Neural cell (in vitro differentiated cells): Measurements from ENCODE around the gene MCC. TPM values are rescaled to one million over a fixed set of nuclear protein-coding genes. Genes with fewer than 3 reads are reported as not detected.

Experiments
- H2AFZ ChIP-seq: fragments of 200-600, 300-800 bp; sonication (generic), shearing (Covaris generic); 2 replicates; pipeline ENCODE4 v1.6.0; 2014; ENCODE audit warnings: low read depth, mild to moderate bottlenecking, antibody characterized with exemption, low read length, moderate library complexity
- H3F3A ChIP-seq: fragments of 200-600 bp; shearing (Covaris generic); 2 replicates; pipeline ENCODE4 v1.6.1; 2016; ENCODE audit warnings: mild to moderate bottlenecking, moderate library complexity, mixed read lengths, antibody characterized with exemption, low read length; ENCODE audit not compliant: insufficient read depth, poor library complexity, severe bottlenecking
- H3K27ac ChIP-seq: fragments of 200-600, 300-800 bp; sonication (generic), shearing (Covaris generic); 2 replicates; pipeline ENCODE4 v1.5.1; 2014; ENCODE audit warnings: mild to moderate bottlenecking, low read length, moderate library complexity
- H3K27me3 ChIP-seq: fragments of 300-800, 200-600 bp; sonication (generic), shearing (Covaris generic); 2 replicates; pipeline ENCODE4 v1.6.0; 2014; ENCODE audit warnings: mild to moderate bottlenecking, low read depth, low read length, moderate library complexity; ENCODE audit not compliant: insufficient read depth
- H3K36me3 ChIP-seq: fragments of 300-800, 200-600 bp; sonication (generic), shearing (Covaris generic); 2 replicates; pipeline ENCODE4 v1.5.1; 2014; ENCODE audit warnings: mild to moderate bottlenecking, antibody characterized with exemption, low read length, moderate library complexity; ENCODE audit not compliant: insufficient read depth
- H3K4me2 ChIP-seq: fragments of 300-800, 200-600 bp; sonication (generic), shearing (Covaris generic); 2 replicates; pipeline ENCODE4 v1.6.0; 2014; ENCODE audit warnings: mild to moderate bottlenecking, low read length
- H3K4me3 ChIP-seq: fragments of 300-800, 200-600 bp; sonication (generic), shearing (Covaris generic); 2 replicates; pipeline ENCODE4 v1.5.1; 2014; ENCODE audit warnings: mild to moderate bottlenecking, low read length, moderate library complexity
- H3K79me2 ChIP-seq: fragments of 200-600 bp; shearing (Covaris generic); replicated peaks from 2 replicates; pipeline ENCODE4 v1.6.0; 2014; ENCODE audit warnings: mild to moderate bottlenecking, low read length, moderate library complexity; ENCODE audit not compliant: insufficient read depth
- H3K9ac ChIP-seq: fragments of 300-800, 200-600 bp; sonication (generic), shearing (Covaris generic); 2 replicates; pipeline ENCODE4 v1.6.1; 2016; ENCODE audit warnings: mild to moderate bottlenecking, low read length, mixed read lengths
- H3K9me2 ChIP-seq: fragments of 200-600 bp; shearing (Covaris generic); 2 replicates; pipeline ENCODE4 v1.6.1; 2016; ENCODE audit warnings: mild to moderate bottlenecking, low read length, mixed read lengths; ENCODE audit not compliant: insufficient read depth
- H3K9me3 ChIP-seq: fragments of 200-600, 300-800 bp; sonication (generic), shearing (Covaris generic); 2 replicates; pipeline ENCODE4 v1.6.1; 2016; ENCODE audit warnings: mild to moderate bottlenecking, mixed run types, low read length, moderate library complexity, mixed read lengths
- H4K20me1 ChIP-seq: fragments of 200-600 bp; shearing (Covaris generic); 2 replicates; pipeline ENCODE4 v1.6.1; 2016; ENCODE audit warnings: mild to moderate bottlenecking, mixed run types; ENCODE audit not compliant: insufficient read depth
- CTCF ChIP-seq: fragments of 450-650 bp; IDR thresholded peaks from 2 replicates; pipeline ENCODE4 v1.5.1; 2014; ENCODE audit warnings: antibody characterized with exemption, mild to moderate bottlenecking, moderate library complexity; ENCODE audit not compliant: poor library complexity, severe bottlenecking
- EP300 ChIP-seq: fragments of 450-650 bp; conservative IDR thresholded peaks from 2 replicates; pipeline ENCODE4 v1.6.1; 2014; ENCODE audit warnings: antibody characterized with exemption, mild to moderate bottlenecking, moderate library complexity; ENCODE audit not compliant: poor library complexity, severe bottlenecking
- EZH2 ChIP-seq: fragments of 200-600, 300-800 bp; shearing (Covaris generic), sonication (generic); IDR thresholded peaks from 2 replicates; pipeline ENCODE4 v1.6.1; 2014; ENCODE audit warnings: antibody characterized with exemption, low read length, borderline replicate concordance, mild to moderate bottlenecking; ENCODE audit not compliant: insufficient read depth, poor library complexity, severe bottlenecking
- MXI1 ChIP-seq: fragments of 450-650 bp; conservative IDR thresholded peaks from 2 replicates; pipeline ENCODE4 v1.6.1; 2014; ENCODE audit warnings: antibody characterized with exemption, mild to moderate bottlenecking; ENCODE audit not compliant: poor library complexity, severe bottlenecking
- POLR2AphosphoS5 ChIP-seq: IDR thresholded peaks from 2 replicates; pipeline ENCODE4 v1.6.1; 2012
- RAD21 ChIP-seq: fragments of 450-650 bp; conservative IDR thresholded peaks from 2 replicates; pipeline ENCODE4 v1.6.1; 2014; ENCODE audit warnings: antibody characterized with exemption, mild to moderate bottlenecking, moderate library complexity
- REST ChIP-seq: IDR thresholded peaks from 2 replicates; pipeline ENCODE4 v1.6.1; 2012; ENCODE audit warnings: borderline replicate concordance
- SMC3 ChIP-seq: fragments of 450-650 bp; conservative IDR thresholded peaks from 2 replicates; pipeline ENCODE4 v1.6.1; 2014; ENCODE audit warnings: antibody characterized with exemption, mild to moderate bottlenecking, moderate library complexity; ENCODE audit not compliant: poor library complexity
- TAF1 ChIP-seq: IDR thresholded peaks from 2 replicates; pipeline ENCODE4 v1.6.1; 2012; ENCODE audit warnings: low read depth
- polyA plus RNA-seq: library from polyadenylated mRNA; depleted of rRNA; stranded (reverse); fragments of >200 nt; gene quantifications from 2 replicates; pipeline ENCODE4 v1.2.3, GENCODE V29; 2014

MCC gene
- polyA plus RNA-seq, 1 donor from 2014 or later: 2.2 TPM

DNA sequence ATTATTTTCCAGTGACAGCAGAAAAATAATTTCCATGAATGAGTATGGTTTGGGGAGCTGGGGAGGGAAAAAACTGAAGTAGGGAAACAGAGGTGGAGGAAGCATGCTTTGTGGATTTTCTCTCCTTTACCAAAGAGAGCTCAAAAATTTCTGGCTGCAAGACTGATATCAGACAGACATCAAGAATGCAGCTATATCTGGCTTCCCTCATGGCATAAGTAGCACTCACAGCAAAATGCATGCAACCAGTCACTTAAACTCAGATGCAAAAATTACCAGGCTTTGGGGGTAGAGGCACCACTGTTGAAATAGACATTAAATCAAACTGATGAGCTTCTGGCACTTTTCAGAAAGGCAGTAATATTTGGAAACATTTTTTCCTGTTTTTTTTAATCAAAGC is 250.4 kb downstream of the MCC start:
- Histone ChIP-seq H2AFZ (no peak overlapping the region), H3K9ac (no peak overlapping the region)
- TF ChIP-seq MXI1: no peak
- no peak for TF ChIP-seq TAF1
- no peak for TF ChIP-seq RAD21
- no peak for TF ChIP-seq POLR2AphosphoS5
- TF ChIP-seq REST: no peak
- TF ChIP-seq CTCF: no peak
- no peak for TF ChIP-seq EZH2
- no peak for TF ChIP-seq SMC3
- no peak for TF ChIP-seq EP300

GRCh38 chr5:113236536-113237288 is 251.5 kb downstream of the MCC start:
- no peaks in the 10 kb centered on the region for H3F3A ChIP-seq
- no peaks in the 10 kb centered on the region for H3K79me2 ChIP-seq
- H4K20me1 ChIP-seq: no peaks in the 10 kb centered on the region
- no peaks in the 10 kb centered on the region for H3K9me3 ChIP-seq
- no peak overlapping the region for H3K4me2 ChIP-seq
- H2AFZ ChIP-seq: no peak overlapping the region
- no peak overlapping the region for H3K9ac ChIP-seq
- H3K27me3 ChIP-seq: no peaks in the 10 kb centered on the region
- no peaks in the 10 kb centered on the region for H3K9me2 ChIP-seq
- no peaks in the 10 kb centered on the region for H3K36me3 ChIP-seq
- no peak overlapping the region for H3K27ac ChIP-seq
- no peak overlapping the region for H3K4me3 ChIP-seq
- TF ChIP-seq TAF1 (no peak), RAD21 (no peak), SMC3 (no peak), POLR2AphosphoS5 (no peak), REST (no peak), MXI1 (no peak), EZH2 (no peak), EP300 (no peak), CTCF (no peak)

More for the DNA sequence above, 250.4 kb downstream of the MCC start:
- Histone ChIP-seq H3K9me3 (no peaks in the 10 kb centered on the region), H3K4me2 (no peak overlapping the region), H3K79me2 (no peaks in the 10 kb centered on the region), H3K9me2 (no peaks in the 10 kb centered on the region), H4K20me1 (no peaks in the 10 kb centered on the region), H3F3A (no peaks in the 10 kb centered on the region), H3K36me3 (no peaks in the 10 kb centered on the region), H3K27me3 (no peaks in the 10 kb centered on the region), H3K27ac (no peak overlapping the region), H3K4me3 (no peak overlapping the region)
